22Rv1 (cell line): ENCODE data around the gene ENO1.

Source experiments
- CTCF ChIP-seq: fragments of 450-650 bp; IDR thresholded peaks from 2 replicates; pipeline ENCODE4 v1.5.1; 2017; ENCODE audit warnings: mild to moderate bottlenecking
- ZFX ChIP-seq: fragments of 450-650 bp; IDR thresholded peaks from 2 replicates; pipeline ENCODE4 v1.6.1; 2017; ENCODE audit warnings: antibody characterized with exemption, borderline replicate concordance

DNA sequence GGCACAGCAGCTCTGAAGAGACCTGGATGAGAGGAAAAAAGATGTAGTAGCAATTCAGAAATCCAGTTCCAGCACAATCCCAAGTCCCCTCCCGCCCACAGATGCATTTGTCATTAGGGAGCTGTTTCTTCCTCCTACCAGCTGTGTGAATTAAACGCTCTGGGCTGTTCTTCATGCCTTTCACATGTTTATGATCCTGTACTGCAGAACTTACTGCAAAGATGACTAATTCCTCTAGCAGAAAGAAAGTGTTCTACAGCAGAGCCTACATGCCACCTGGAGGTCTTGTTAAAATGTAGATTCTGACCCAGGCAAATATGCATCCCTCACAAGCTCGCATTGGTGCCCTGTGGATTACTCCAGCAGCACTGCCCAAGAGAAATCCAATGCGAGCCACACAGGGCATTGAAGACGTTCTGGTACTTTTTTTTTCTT lies 6.5 kb downstream of the ENO1 start:
- TF ChIP-seq CTCF (no peak), ZFX (no peak)
